Stimulated activated CD8-positive, alpha-beta memory T cell treated with anti-CD3 and anti-CD28 coated beads, Interleukin-15, amount 100 ng/mL, for 4 hours (primary cell): ENCODE data around the gene BCAS4.
A peak's percentile ranks its signal among the peaks of the same experiment; 100 is the strongest.
"Not testable (repeated sequence)": the region's sequence is repeated elsewhere in the genome, so short reads cannot be mapped to it uniquely, and the experiment has no call there.

Experiments used
- DNase-seq, 2 donors: peaks; one replicate each; pipeline ENCODE4 v3.0.0-alpha.2; 2020; ENCODE audit warnings: low read depth in 2 of 2

Gene BCAS4

DNA sequence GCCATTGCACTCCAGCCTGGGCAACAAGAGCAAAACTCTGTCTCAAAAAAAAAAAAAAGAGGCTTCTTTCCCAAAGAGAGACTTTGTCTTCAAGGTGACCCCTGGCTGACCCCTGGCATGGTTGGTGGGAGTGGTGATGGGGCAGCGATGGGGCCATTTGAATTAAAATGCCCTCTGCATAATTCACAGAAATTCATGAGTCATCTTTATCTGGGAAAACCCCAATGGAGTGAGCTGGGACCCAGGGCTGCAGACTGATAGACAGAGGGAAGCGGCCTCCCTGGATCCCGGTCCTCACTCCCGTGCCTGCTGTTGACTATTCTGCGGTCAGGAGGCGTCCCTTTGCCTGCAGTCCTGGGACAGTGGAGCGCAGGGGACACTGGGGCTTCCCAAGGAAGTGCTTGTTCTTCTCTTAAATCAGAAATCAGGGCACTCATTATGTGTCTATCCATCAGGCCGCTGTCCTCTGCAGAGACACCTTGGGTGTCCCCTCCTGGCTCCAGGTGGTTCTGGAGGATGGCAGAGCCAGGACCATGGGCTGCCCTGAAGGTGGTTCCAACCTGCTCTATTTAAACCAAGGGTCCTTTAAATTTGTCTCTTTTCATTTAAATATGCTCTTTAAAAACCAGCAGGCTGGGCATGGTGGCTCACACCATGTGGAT is 23.3 kb upstream of the BCAS4 start:
- DNase-seq: not testable (repeated sequence)

DNA sequence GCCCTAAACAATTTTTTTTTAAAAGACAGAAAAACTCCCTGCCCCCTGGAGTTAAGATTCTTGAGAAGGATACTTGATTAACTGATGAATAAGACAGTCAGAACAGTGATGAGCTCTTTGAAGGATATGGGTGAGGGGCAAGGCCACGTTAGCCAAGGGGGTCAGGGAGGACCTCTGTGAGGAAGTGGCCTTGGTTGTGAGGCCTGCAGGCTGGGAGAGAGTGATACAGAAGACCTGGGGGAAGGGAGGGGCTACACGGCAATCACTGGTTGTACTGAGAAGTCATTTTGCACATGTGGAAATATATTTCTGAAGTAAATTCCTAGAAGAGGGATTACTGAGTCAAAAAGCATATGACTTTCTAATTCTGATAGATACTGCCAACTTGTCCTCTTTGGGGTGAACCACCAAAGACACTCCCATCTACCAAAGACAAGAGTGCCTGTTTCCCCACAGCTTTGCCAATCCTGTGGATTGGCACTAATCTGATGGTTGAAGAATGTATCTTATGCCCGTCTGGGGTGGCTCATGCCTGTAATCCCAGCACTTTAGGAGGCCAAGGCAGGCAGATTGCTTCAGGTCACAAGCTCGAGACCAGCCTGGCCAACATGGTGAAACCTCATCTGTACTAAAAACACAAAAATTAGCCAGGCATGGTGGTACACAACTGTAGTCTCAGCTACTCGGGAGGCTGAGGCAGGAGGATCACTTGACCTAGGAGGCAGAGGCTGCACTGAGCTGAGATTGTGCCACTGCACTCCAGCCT is 22.3 kb upstream of the BCAS4 start:
- no peak for DNase-seq

DNA sequence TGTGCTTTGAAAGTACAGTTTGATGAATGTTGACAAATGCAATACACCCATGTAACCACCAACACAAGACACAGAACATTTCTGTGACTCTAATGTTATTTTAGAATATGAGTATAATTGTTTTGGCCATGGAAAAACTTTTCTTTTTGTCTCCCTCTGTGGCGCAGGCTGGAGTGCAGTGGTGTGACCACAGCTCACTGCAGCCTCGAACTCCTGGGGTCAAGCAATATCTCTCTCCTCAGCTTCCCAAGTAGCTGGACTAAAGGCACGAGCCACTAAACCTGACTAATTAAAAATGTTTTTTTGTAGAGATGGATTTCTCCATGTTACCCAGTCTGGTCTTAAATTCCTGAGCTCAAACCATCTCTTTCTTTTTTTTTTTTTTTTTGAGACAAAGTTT is 20.3 kb upstream of the BCAS4 start:
- no peak for DNase-seq

DNA sequence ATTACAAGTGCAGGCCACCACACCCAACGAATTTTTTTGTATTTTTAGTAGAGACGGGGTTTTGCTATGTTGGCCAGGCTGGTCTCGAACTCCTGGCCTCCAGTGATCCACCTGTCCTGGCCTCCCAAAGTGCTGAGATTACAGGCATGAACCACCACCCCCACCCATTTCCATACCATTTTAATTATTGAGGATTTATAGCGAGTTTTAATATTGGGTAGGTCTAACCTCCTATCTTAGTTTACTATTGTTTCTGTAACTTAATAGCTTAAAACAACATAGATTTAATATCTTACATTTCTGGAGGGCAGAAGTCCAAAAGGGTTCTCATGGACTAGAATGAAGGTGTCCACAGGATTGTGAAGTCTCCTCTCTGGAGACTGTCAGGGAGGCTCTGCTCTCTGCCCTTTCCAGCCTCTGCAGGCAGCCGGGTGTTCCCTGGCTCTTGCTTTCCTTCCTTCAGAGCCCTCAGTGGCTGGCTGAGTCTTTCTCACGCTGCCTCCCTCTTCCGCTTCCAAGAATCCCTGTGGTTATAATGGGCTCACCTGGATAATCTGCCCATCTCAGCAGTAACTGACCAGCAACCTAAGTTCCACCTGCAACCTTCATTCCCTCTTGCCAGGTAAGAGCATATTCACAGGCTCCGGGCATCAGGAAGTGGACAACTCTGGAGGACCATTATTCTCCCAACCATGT is 18.6 kb upstream of the BCAS4 start:
- no peak for DNase-seq

DNA sequence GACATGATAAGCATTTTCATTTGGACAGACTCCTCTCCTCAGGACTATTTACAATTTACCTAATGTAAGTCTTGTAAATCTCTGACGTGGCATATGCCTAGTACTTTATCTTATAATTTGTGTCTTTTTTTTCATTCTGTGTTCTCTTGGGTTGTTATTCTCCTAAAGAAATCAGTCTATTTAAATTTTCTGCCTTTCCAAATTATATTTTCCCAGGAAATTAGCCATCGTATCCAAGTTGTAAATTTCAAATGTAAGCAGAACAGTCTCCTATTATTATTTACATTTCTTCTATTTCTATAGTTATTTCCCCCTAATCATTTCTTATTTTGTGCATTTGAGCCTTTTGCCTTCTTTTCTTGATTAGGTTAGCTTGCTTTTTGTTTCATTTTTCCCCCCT is 17.5 kb upstream of the BCAS4 start:
- DNase-seq: no peak

DNA sequence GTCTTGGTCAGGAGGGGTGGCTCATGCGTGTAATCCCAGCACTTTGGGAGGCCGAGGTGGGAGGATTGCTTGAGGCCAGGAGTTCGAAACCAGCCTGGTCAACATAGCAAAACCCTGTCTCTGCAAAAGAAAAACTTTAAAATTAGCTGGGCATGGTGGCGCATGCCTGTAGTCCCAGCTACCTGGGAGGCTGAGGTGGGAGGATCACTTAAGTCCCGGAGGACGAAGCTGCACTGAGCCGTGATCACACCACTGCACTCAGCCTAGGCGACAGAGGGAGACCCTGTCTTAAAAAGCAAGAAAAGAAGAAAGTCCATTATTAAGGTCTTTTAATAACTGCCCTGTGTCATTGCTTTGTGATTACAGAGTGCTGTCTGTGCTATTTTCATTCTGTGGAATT is 15.9 kb upstream of the BCAS4 start:
- not testable (repeated sequence) for DNase-seq

DNA sequence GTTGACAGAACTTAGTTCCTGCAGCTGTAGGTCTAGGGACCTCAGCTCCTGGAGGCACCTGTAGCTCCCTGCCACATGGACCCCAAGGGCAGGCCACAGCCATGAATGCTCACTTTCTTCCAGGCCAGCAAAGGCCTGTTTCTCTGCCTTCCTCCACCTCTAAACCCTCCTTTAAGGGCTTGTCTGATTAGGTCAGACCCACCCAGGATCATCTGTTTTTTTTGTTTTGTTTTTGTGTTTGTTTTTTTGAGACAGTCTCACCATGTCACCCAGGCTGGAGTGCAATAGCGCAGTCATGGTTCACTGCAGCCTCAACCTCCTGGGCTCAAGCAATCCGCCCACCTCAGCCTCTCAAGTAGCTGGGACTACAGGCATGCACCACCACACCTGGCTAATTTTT is 11.5 kb upstream of the BCAS4 start:
- no peak for DNase-seq

DNA sequence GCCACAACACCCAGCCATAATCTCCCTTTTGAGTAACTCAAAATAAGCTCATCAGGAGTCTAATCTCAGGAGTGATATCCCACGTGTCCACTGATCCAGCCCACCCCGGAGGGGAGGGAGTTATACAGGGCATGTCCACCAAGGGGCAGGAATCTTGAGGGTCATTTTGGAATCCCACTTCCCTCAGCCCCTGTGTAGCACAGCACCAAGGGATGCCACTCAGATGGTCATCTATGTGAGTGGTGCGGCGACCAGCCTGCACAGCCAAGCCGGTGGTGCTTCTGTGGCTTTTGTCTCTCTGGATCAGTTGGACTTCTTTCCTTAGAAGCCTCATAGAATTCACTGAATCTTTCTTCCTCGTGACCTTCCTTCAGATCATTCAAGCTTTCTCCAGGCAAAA is 11.0 kb upstream of the BCAS4 start:
- DNase-seq: no peak

DNA sequence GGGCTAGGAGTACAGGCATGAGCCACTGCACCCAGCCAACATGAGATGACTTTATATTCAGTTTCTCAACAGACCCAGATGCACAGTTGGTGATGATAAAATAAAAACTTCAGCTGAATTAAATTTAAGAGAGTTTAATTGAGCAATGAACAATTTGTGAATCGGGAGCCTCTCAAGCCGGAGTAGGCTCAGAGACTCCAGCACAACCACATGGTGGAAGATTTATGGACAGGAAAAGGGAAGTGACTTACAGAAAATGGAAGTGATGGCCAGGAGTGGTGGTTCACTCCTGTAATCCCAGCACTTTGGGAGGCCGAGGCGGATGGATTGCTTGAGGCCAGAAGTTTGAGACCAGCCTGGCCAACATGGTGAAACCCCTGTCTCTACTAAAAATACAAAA is 10.4 kb upstream of the BCAS4 start:
- no peak for DNase-seq

DNA sequence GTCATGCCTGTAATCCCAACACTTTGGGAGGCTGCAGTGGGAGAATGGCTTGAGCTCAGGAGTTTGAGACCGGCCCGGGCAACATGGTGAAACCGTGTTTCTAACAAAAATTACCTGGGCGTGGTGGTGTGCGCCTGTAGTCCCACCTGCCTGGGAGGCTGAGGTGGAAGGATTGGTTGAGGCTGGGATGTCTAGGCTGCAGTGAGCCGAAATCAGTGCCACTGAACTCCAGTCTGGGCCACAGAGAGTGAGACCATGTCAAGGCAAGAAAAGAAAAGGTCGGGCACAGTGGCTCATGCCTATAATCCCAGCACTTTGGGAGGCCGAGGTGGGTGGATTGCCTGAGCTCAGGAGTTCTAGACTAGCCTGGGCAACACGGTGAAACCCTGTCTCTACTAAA is 8.2 kb upstream of the BCAS4 start:
- DNase-seq: no peak

DNA sequence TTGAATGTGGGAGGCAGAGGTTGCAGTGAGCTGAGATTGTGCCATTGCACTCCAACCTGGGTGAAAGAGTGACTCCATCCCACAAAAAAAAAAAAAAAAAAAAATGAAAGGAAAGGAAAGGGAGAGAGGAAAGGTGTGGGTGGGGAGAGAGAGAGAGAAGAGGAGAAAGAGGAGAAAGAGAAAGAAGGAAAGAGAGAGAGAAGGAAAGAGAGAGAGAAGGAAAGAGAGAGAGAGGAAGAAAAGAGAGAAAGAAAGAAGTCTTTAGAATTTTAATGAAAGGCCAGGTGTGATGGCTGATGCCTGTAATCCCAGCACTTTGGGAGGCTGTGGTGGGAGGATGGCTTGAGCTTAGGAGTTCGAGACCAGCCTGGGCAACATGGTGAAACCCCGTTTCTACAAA is 7.7 kb upstream of the BCAS4 start:
- DNase-seq: no peak

DNA sequence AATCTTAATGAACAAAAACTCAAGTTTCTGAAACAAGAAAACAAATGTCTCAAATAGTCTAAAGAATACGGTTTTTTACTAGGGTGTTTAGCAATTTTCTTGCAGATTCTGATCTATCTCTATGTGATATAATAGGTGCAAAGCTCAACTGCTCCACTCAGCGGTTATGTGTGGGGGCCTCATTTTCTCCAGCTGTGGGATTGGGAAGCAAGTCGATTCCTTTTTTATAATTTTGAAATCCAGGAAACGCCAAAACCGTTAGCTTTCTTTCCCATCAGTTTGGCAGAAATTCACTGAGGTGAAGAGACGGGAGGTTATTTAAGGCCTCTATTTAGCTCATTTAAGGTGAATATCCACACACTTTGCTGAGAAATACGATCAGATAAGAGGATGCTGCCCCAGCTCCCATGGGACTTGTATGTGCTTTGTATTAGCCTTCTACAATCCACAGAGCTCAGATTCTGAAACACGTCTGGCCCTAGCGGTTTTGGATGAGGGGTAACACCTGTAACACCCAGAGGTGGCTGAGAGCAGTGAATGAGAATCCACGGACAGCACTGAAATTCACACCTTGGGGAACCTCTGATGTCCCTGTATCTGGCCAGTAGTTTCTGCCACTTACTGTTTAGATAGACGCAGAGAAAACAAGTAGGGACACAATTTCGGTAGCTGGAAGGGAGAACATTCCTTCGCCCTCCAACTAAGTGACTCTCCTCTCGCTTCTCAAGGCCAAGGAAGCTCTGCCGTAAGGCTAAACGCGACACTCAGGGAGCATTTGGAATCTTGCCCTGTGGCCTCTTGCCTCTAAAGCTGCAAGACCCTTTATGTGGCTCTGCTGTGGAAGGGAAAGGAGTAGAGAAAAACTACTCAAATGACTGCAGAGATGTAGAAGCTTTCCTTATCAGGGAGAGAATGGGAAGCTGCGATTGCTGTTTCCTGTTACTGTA is 6.5 kb upstream of the BCAS4 start:
- no peak for DNase-seq

DNA sequence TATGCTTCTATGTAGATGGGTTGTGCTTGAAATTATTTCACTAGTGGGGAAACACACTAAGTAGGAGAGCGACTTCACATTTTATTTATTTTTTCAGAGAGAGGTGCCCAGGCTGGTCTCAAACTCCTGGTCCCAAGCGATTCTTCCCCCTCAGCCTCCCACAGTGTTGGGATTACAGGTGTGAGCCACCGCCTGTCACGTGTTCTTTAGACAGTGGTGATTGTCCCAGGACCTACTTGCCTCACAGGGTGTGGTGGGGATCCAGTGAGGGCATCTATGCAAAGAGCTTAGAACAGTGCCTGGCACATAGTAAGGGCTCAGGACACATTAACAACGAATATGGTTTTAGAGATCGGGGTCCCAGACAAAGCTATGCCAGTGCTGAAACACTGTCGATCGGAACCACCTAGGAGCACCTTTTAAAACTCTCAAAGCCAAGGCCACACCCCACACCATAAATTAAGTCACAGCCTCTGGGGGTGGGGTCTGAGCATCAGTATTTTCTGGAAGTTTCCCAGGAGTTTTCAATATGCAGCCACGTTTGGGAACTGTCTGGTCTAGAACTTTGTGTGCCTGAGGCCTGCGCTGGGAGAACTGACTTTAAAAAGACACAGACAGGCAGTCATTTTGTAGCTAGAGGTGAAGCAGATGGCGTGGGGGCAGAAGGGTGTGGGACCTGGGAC is 4.8 kb upstream of the BCAS4 start:
- DNase-seq: no peak

DNA sequence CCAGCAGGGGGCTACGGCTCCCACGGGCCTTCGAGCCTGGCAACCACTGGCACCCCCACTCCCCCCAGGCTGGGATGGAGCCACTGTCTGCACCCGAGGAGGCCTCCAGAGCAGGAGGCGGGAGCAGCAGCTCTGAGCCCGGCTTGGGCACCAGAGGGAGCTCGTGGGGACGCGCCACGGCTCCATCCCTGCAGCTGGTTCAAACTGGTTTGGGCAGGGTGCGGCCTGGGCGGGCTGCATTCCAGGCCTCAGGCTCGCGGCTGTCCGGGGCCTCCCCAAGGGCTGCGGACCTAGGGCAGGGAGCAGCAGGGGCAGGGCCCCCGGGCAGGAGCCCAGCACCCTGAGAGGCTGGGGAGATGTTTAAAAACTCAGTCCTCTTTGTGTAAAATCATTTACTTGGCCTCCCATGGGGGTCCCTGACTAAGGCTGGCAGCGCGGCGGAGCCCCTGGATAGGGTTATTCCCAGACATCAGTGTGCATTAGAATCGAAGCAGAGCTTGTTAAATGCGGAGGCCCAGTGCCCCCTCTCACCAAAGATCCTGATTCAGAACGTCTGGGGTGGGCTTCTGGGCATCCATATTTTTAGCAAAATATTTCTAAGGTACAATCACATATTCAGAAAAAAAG is 4.1 kb upstream of the BCAS4 start:
- peak; percentile 55 to 56 for DNase-seq

DNA sequence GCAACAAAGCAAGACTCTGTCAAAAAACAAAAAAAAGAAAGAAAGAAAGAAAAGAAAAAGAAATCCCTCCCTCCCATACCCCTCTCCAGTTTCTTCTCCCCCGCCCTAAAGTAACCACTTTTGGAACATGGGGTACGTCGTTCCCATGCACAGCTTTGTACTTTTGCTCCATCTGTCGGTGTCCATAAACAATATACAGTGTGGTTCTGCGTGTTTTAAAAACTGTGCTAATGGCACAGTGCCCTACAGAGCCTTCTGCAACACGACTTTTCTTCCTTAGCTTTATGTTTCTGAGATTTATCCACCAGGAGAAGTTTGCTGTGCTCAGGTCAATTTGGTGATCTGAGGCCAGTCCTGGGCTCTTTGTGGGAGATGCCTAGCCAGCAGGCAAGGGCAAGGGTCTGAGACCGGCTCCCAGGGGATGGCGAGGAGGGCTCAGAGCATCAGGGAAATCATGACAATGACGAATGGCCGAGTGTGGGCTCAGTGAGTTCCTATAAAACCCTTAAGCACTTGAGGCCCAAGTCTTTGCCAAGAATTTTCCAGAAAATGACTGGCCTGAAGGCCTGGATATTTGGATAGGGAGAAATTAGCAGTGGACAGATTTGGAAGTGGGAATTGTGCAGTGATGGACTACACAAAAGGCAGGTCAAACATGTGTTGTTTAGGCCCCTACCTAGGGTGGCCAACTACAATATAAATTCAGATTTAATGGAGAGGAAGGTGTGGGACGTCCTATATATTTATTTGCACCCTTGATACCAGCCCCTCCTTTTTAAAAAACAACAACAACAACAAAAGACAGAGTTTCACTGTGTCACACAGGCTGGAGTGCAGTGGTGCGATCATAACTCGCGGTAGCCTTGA is 1.9 kb upstream of the BCAS4 start:
- no peak for DNase-seq

DNA sequence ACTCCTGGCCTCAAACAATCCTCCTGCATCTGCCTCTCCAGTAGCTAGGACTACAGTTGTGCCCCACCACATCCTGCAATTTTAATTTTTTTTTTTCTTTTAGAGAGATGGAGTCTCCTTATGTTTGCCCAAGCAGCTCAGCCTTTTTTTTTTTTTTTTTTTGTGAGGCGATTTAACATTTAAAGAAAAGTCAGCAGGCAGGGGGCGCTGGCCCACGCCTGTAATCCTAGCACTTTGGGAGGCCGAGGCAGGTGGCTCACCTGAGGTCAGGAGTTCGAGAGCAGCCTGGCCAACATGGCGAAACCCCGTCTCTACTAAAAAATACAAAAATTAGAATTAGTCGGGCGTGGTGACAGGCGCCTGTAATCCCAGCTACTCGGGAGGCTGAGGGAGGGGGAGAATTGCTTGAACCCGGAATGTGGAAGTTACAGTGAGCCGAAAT is 1.3 kb upstream of the BCAS4 start:
- DNase-seq: not testable (repeated sequence)

DNA sequence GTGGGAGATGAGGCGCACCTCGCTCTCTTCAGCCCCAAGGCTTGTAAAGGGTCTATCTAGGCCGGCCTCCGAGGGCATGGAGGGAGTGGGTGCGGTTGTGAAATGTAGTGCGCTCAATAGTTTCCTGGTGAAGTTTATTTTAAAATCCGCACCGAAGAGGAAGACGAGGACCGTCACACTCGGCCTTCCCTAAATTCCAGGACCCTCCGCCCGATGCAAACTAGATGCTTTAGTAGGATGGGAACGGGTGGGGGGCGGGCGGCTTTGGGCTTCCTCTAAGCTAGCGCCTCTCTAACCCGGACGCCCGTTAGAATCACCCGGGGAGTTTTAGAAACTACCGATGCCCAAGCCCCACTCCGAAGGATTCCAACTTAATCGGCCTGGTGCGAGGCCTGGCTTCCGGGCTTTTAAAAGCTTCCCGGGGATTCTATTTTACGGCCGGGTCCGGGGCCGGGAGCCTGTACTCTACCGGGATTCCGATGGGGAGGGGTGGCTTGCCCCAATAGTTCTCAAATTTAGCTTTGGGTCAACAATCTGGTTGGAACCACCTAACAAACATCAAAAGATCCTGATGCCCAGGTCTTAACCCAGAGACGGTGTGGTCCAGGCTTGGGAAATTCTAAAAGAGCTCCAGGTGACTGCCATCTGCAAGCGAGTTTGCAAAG is 548 bp upstream of the BCAS4 start:
- no peak for DNase-seq

DNA sequence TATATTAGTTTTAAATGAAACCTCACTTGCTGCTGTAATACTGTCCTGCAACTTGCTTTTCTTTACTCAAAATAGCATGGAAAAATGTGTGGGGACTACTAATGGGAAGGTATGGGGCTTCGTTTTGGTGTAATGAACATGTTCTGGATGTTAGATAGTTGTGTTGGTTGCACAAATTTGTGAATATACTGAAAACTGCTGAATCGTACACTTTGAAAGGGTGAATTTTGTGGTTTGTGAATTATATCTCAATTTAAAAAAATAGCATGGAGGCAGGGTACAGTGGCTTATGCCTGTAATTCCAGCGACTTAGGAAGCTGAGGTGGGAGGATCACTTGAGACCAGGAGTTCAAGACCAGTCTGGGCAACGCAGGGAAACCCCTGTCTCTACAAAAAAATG is 2.3 kb downstream of the BCAS4 start:
- DNase-seq: no peak

DNA sequence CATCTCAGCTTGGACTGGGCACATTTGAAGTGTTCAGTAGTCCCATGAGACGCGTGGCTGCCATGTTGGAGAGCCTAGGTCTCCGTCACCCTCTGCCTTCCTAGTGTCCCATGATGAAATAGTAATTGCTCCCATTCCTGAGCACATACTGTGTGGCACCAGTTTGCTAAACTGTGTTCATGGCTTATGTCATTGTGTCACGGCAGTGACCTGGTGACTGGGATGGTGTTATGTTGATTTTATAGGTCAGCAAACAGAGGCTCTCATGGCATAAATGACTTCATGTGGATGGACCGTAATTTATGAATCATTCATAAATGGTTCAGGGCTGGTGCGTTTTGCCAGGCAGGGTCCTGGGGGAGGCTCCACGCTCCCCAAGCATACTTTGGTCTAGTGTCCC is 3.8 kb downstream of the BCAS4 start:
- DNase-seq: no peak
